ENCODE measurements around the gene PLEKHG3. TPM values are rescaled to one million over a fixed set of nuclear protein-coding genes. Genes with fewer than 3 reads are reported as not detected.

Gene PLEKHG3
- total RNA-seq, 6 experiments from 2014 or later, result 6.0 to 11.7 (median 9.2) TPM

- Mint-ChIP-seq H3K27ac (no peak overlapping the region), H3K27me3 (ENCODE audit: insufficient read depth) (no peaks in the 10 kb centered on the region; the same call in 1 of the 2 replicates), H3K4me3 (no peak overlapping the region)
These were observed 20.3 kb downstream of the PLEKHG3 start for GRCh38 chr14:64724578-64724930.

GRCh38 chr14:64725261-64725815 is 21.1 kb downstream of the PLEKHG3 start:
- Mint-ChIP-seq H3K9me3 (no peaks in the 10 kb centered on the region), H3K4me3 (no peak overlapping the region), H3K27me3 (ENCODE audit: insufficient read depth) (no peaks in the 10 kb centered on the region; the same call in 1 of the 2 replicates), H3K4me1 (ENCODE audit: low read depth) (peaks cover 43% of the 10 kb centered on the region), H3K36me3 (ENCODE audit: low read depth) (no peaks in the 10 kb centered on the region), H3K27ac (no peak overlapping the region)
- TF ChIP-seq CTCF (IDR thresholded peaks at IDR 0.05), result no peak
- no peak for DNase-seq

More at GRCh38 chr14:64724578-64724930, 20.3 kb downstream of the PLEKHG3 start:
- H3K4me1 Mint-ChIP-seq (ENCODE audit: low read depth), result peaks cover 51% of the 10 kb centered on the region
- DNase-seq, result no peak
- no peaks in the 10 kb centered on the region for H3K36me3 Mint-ChIP-seq (ENCODE audit: low read depth)
- no peak for TF ChIP-seq CTCF (IDR thresholded peaks at IDR 0.05)
- H3K9me3 Mint-ChIP-seq, result no peaks in the 10 kb centered on the region

- no peaks in the 10 kb centered on the region for H3K27me3 Mint-ChIP-seq (ENCODE audit: insufficient read depth)
- TF ChIP-seq CTCF (IDR thresholded peaks at IDR 0.05), result no peak
- H3K27ac Mint-ChIP-seq, result no peak overlapping the region
- no peak overlapping the region for H3K4me3 Mint-ChIP-seq
- H3K36me3 Mint-ChIP-seq (ENCODE audit: low read depth), result no peaks in the 10 kb centered on the region
- peaks cover 36% of the 10 kb centered on the region for H3K4me1 Mint-ChIP-seq (ENCODE audit: low read depth)
- DNase-seq, result no peak
- H3K9me3 Mint-ChIP-seq, result no peaks in the 10 kb centered on the region
These were observed 21.8 kb downstream of the PLEKHG3 start for GRCh38 chr14:64725879-64726584.

GRCh38 chr14:64726585-64726890 is 22.3 kb downstream of the PLEKHG3 start:
- Mint-ChIP-seq H3K27ac (no peak overlapping the region), H3K9me3 (no peaks in the 10 kb centered on the region), H3K36me3 (ENCODE audit: low read depth) (no peaks in the 10 kb centered on the region), H3K27me3 (ENCODE audit: insufficient read depth) (no peaks in the 10 kb centered on the region), H3K4me1 (ENCODE audit: low read depth) (peaks cover 31% of the 10 kb centered on the region), H3K4me3 (no peak overlapping the region)
- no peak for TF ChIP-seq CTCF (IDR thresholded peaks at IDR 0.05)
- peak; percentile 18 for DNase-seq

- peaks cover 25% of the 10 kb centered on the region for H3K4me1 Mint-ChIP-seq (ENCODE audit: low read depth)
- DNase-seq, result no peak
- H3K9me3 Mint-ChIP-seq, result no peaks in the 10 kb centered on the region
- no peaks in the 10 kb centered on the region for H3K27me3 Mint-ChIP-seq (ENCODE audit: insufficient read depth)
- no peak overlapping the region for H3K27ac Mint-ChIP-seq
- H3K36me3 Mint-ChIP-seq (ENCODE audit: low read depth), result no peaks in the 10 kb centered on the region
- TF ChIP-seq CTCF (IDR thresholded peaks at IDR 0.05), result no peak
- H3K4me3 Mint-ChIP-seq, result no peak overlapping the region
These were observed 23.4 kb downstream of the PLEKHG3 start for GRCh38 chr14:64727551-64728071.
